ENCODE data around the gene OR6K6.

GRCh38 chr1:158706096-158706495 lies 48.4 kb upstream of the OR6K6 start:
- TF ChIP-seq CTCF (IDR thresholded peaks at IDR 0.05), result no peak
- no peak for TF ChIP-seq POLR2A (IDR thresholded peaks at IDR 0.05)

All from right lobe of liver (tissue), 4 donors.